Astrocyte (in vitro differentiated cells and primary cell): ENCODE results near the gene LAIR2. TPM values are rescaled to one million over a fixed set of nuclear protein-coding genes. Genes with fewer than 3 reads are reported as not detected.

Experiments used
- DNase-seq: peaks from one replicate; pipeline ENCODE4 v3.0.0-alpha.2; 2010; ENCODE audit warnings: low read depth
- FAIRE-seq: peaks from 2 replicates; lab custom pipeline; 2011; peaks lifted over from hg19 to GRCh38; lab: Jason Lieb, UNC
- H2AFZ ChIP-seq: 2 replicates; pipeline ENCODE4 v1.6.0; 2012; ENCODE audit warnings: low read depth, low read length, inconsistent platforms
- H3K27ac ChIP-seq: 2 replicates; pipeline ENCODE4 v1.5.1; 2011; ENCODE audit warnings: low read depth, low read length, inconsistent platforms
- H3K27me3 ChIP-seq: 2 replicates; pipeline ENCODE4 v1.6.0; 2011; ENCODE audit warnings: low read length, inconsistent platforms; ENCODE audit not compliant: insufficient read depth
- H3K36me3 ChIP-seq: 2 replicates; pipeline ENCODE4 v1.5.1; 2011; ENCODE audit warnings: low read length, inconsistent platforms; ENCODE audit not compliant: insufficient read depth
- H3K4me1 ChIP-seq: 2 replicates; pipeline ENCODE4 v1.5.1; 2011; ENCODE audit warnings: low read length, inconsistent platforms; ENCODE audit not compliant: insufficient read depth
- H3K4me2 ChIP-seq: 2 replicates; pipeline ENCODE4 v1.6.0; 2012; ENCODE audit warnings: low read length, inconsistent platforms
- H3K4me3 ChIP-seq: 2 replicates; pipeline ENCODE4 v1.5.1; 2011; ENCODE audit warnings: low read depth, mild to moderate bottlenecking, low read length, inconsistent platforms; ENCODE audit not compliant: insufficient read depth
- H3K79me2 ChIP-seq: 2 replicates; pipeline ENCODE4 v1.6.0; 2012; ENCODE audit warnings: mild to moderate bottlenecking, low read length, inconsistent platforms; ENCODE audit not compliant: insufficient read depth
- H3K9ac ChIP-seq: 2 replicates; pipeline ENCODE4 v1.6.0; 2012; ENCODE audit warnings: mild to moderate bottlenecking, low read length, inconsistent platforms
- H3K9me3 ChIP-seq: 2 replicates; pipeline ENCODE4 v1.5.1; 2012; ENCODE audit warnings: low read depth, mild to moderate bottlenecking, low read length, inconsistent platforms; ENCODE audit not compliant: insufficient read depth
- H4K20me1 ChIP-seq: 2 replicates; pipeline ENCODE4 v1.6.0; 2012; ENCODE audit warnings: low read length, inconsistent platforms; ENCODE audit not compliant: insufficient read depth
- H3K27ac Mint-ChIP-seq: one replicate; pipeline ENCODE4 v1.8.0; 2021; ENCODE audit warnings: mild to moderate bottlenecking, mixed read lengths; ENCODE audit not compliant: unreplicated experiment
- H3K27me3 Mint-ChIP-seq: one replicate; pipeline ENCODE4 v1.8.0; 2021; ENCODE audit warnings: low read depth, mixed read lengths; ENCODE audit not compliant: unreplicated experiment
- H3K36me3 Mint-ChIP-seq: one replicate; pipeline ENCODE4 v1.8.0; 2021; ENCODE audit warnings: low read depth, mixed read lengths; ENCODE audit not compliant: unreplicated experiment
- H3K4me1 Mint-ChIP-seq: one replicate; pipeline ENCODE4 v1.8.0; 2021; ENCODE audit warnings: low read depth, mixed read lengths; ENCODE audit not compliant: unreplicated experiment
- H3K4me3 Mint-ChIP-seq: one replicate; pipeline ENCODE4 v1.8.0; 2021; ENCODE audit warnings: mild to moderate bottlenecking, moderate library complexity, mixed read lengths; ENCODE audit not compliant: unreplicated experiment
- H3K9me3 Mint-ChIP-seq: one replicate; pipeline ENCODE4 v1.8.0; 2021; ENCODE audit warnings: mild to moderate bottlenecking, mixed read lengths; ENCODE audit not compliant: unreplicated experiment
- EZH2 ChIP-seq: IDR thresholded peaks from 2 replicates; pipeline ENCODE4 v1.6.1; 2012; ENCODE audit warnings: mild to moderate bottlenecking, low read length, inconsistent platforms; ENCODE audit not compliant: insufficient read depth
- total RNA-seq: library from RNA; stranded (reverse); gene quantifications from 2 replicates; pipeline ENCODE4 v1.2.1, GENCODE V29; 2021
- TF ChIP-seq, protein P1 (sequence below): IDR thresholded peaks from 2 replicates; pipeline ENCODE4 v1.5.1; 2011; ENCODE audit warnings: low read depth, mild to moderate bottlenecking, inconsistent platforms, low read length, moderate library complexity; ENCODE audit not compliant: insufficient read depth

Gene LAIR2
- total RNA-seq, 1 donor from 2014 or later: not detected

DNA sequence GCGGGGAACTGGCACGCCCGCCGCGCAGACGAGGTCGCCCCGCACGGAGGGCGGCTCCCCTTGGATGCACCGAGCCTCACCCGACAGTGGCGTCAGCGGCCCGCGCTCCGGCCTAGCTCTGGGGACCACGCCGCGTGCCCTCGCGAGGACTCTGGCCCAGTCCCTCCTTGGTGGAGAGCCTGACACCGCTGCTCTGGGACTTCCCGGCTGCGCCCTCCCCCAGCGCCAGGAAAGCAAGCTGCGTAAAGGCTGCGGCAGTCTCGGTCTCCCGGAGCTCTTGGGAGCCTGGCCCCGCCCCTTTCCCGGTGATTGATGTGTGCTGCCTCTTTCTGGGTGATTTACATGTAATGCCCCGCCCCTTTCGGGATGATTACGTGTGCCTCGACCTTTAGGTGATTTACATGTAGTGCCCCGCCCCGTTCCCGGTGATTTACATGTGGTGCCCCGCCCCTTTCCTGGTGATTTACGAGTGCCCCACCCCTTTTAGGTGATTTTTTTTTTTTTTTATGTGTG lies 39.0 kb upstream of the LAIR2 start, which contains the start of gene LENG9:
Gene LENG9 (minus strand): TSS at position 248 of the 513 bp plus-strand sequence. CDS start 252 bp downstream, outside the sequence.
- H3K79me2 ChIP-seq: peaks cover 31% of the 10 kb centered on the region
- peaks cover 24% of the 10 kb centered on the region for H3K4me1 ChIP-seq
- DNase-seq (peak; percentile 97), FAIRE-seq (no peak)
- Mint-ChIP-seq H3K4me1 (peaks cover 8% of the 10 kb centered on the region), H3K27ac (peak within 1 kb of the TSS; percentile 96), H3K9me3 (no peaks in the 10 kb centered on the region), H3K36me3 (peaks cover 18% of the 10 kb centered on the region), H3K4me3 (peak within 1 kb of the TSS; percentile 84), H3K27me3 (no peaks in the 10 kb centered on the region)
- peaks cover 5% of the 10 kb centered on the region for H3K36me3 ChIP-seq
- peaks cover 34% of the 10 kb centered on the region for H4K20me1 ChIP-seq
- no peaks in the 10 kb centered on the region for H3K9me3 ChIP-seq
- H3K27me3 ChIP-seq: no peaks in the 10 kb centered on the region
- peak within 1 kb of the TSS; percentile 54 for H3K4me3 ChIP-seq
- peak within 1 kb of the TSS; percentile 84 for H3K9ac ChIP-seq
- no peak for TF ChIP-seq EZH2
- TF ChIP-seq, protein P1, sequence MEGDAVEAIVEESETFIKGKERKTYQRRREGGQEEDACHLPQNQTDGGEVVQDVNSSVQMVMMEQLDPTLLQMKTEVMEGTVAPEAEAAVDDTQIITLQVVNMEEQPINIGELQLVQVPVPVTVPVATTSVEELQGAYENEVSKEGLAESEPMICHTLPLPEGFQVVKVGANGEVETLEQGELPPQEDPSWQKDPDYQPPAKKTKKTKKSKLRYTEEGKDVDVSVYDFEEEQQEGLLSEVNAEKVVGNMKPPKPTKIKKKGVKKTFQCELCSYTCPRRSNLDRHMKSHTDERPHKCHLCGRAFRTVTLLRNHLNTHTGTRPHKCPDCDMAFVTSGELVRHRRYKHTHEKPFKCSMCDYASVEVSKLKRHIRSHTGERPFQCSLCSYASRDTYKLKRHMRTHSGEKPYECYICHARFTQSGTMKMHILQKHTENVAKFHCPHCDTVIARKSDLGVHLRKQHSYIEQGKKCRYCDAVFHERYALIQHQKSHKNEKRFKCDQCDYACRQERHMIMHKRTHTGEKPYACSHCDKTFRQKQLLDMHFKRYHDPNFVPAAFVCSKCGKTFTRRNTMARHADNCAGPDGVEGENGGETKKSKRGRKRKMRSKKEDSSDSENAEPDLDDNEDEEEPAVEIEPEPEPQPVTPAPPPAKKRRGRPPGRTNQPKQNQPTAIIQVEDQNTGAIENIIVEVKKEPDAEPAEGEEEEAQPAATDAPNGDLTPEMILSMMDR: no peak
- peak within 1 kb of the TSS; percentile 93 for H3K4me2 ChIP-seq
- peak within 1 kb of the TSS; percentile 69 for H2AFZ ChIP-seq
- H3K27ac ChIP-seq: peak within 1 kb of the TSS; percentile 83

DNA sequence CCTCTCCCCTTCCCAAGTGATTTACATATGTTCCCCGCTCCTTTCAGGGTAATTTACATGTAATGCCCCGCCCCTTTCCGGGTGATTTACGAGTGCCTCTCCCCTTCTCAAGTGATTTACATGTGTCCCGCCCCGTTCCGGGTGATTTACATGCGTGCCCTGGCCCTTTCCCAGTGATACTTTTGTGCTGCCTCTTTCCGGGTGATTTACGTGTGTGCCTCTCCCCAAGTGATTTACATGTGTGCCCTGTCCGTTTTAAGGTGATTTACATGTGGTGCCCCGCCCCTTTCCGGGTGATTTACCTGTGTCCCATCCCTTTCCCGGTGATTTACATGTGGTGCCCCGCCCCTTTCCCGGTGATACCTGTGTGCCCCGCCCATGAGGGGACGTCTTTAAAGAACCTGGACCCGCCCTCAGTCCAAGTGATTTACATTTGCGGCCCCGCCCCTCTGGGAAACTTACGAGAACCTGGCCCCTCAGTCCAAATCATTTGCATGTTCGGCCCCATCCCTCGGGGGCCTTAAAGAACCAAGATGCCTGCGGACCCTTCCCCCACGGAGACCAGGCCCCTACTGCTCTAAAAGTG lies 38.5 kb upstream of the LAIR2 start:
- H3K4me3 Mint-ChIP-seq: peak overlapping the region; percentile 84
- H3K4me3 ChIP-seq: peak overlapping the region; percentile 54
- no peaks in the 10 kb centered on the region for H3K27me3 Mint-ChIP-seq
- peaks cover 25% of the 10 kb centered on the region for H3K79me2 ChIP-seq
- DNase-seq: peak; percentile 73
- H3K4me1 Mint-ChIP-seq: peaks cover 8% of the 10 kb centered on the region
- peaks cover 13% of the 10 kb centered on the region for H3K36me3 Mint-ChIP-seq
- peak overlapping the region; percentile 96 for H3K27ac Mint-ChIP-seq
- H3K4me2 ChIP-seq: peak overlapping the region; percentile 93
- FAIRE-seq: no peak
- peaks cover 4% of the 10 kb centered on the region for H3K36me3 ChIP-seq
- H3K9ac ChIP-seq: peak overlapping the region; percentile 84
- peaks cover 29% of the 10 kb centered on the region for H4K20me1 ChIP-seq
- H2AFZ ChIP-seq: peak overlapping the region; percentile 69
- TF ChIP-seq, protein P1: no peak
- TF ChIP-seq EZH2: no peak
- H3K9me3 ChIP-seq: no peaks in the 10 kb centered on the region
- no peaks in the 10 kb centered on the region for H3K9me3 Mint-ChIP-seq
- H3K27me3 ChIP-seq: no peaks in the 10 kb centered on the region
- H3K4me1 ChIP-seq: peaks cover 24% of the 10 kb centered on the region
- H3K27ac ChIP-seq: peak overlapping the region; percentile 83
